ENCODE measurements around the gene TNFAIP2. TPM values are rescaled to one million over a fixed set of nuclear protein-coding genes. Genes with fewer than 3 reads are reported as not detected.

The TNFAIP2 gene
- total RNA-seq, 1 donor from 2014 or later = 720 TPM

DNA sequence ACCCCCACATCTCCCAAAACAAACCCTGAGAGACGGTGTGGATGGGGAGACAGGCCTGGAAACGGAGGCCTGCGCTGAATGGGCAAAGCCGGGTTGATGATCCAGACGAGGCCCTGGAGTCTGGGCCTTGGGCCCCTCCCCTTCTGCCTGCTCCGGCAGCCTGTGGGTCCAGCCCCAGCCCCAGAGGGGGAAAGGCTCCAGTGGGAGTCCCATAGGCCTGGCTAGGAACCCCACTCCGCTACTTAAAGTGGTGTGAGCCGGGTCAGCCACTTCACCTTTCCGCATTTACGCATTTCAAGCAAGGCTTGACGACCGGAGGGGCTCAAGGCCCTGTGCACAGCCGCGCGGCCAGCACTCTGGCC lies 695 bp upstream of the TNFAIP2 start:
- no peak for DNase-seq (ENCODE audit: low spot score)

DNA sequence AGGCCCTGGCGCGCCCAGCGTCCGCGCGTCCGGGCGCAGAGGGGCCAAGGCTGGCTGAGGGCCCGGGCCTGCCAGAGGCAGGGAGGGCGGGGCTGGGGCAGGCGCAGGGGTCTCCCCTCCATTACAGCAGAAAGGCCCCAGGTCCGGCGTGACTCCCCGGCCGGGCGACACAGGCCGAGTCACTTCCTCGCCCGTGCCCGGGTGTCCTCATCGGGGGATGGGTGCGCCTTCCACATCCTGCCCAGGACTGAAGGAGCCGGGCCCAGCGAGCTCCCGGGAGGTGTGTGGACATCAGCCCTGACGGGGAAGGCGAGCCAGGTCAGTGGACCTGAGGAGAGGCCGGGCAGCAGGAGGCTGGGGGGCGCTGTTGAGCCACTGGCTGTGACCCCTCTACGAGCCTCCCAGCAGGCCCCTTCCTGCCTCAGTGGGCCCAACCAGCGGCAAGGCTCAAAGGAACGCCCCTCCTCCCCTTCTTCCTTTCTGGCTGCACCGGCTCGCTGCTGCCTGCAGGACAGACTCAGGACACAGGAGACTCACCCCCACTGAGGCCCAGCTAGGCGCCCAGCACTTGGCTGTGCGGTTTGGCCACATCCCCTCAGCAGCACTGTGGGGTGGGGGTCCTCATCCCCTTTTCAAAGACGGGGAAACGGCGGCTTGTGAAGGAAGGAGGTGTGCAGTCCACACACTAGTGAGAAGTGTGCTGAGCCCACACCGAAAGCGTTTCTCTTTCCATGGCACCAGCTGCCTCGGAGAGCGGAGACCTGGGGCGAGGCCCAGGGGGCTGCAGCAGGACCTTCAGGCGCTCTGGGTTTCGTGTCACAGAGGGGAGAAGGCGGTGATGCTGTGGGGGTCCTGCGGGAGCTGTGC lies 606 bp downstream of the TNFAIP2 start:
- no peak for DNase-seq (ENCODE audit: low spot score)

DNA sequence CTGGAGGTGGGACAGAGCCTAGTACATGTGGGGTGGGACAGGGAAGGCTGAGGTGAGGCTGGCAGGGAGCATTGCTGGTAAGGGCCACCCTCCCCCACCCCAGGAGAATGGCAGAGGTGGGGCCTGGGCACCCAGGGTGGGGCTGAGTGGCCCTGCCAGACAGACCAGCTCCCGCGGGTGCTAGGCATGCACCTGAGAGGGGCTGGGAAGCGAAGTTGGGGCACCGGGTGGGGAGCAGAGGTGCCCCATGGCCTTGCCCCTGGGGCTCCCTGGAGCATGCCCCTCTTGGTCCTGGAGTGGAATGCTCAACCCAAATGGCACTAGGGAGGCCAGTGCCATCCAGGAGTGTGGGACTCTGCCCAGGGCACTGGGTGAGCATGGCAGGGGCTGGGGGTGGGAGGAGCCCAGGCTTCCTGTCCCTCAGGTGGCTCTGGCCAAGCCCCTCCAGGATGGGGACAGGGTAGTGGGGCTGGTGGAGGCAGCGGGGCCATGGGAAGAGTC lies 1.3 kb downstream of the TNFAIP2 start:
- no peak for DNase-seq (ENCODE audit: low spot score)

DNA sequence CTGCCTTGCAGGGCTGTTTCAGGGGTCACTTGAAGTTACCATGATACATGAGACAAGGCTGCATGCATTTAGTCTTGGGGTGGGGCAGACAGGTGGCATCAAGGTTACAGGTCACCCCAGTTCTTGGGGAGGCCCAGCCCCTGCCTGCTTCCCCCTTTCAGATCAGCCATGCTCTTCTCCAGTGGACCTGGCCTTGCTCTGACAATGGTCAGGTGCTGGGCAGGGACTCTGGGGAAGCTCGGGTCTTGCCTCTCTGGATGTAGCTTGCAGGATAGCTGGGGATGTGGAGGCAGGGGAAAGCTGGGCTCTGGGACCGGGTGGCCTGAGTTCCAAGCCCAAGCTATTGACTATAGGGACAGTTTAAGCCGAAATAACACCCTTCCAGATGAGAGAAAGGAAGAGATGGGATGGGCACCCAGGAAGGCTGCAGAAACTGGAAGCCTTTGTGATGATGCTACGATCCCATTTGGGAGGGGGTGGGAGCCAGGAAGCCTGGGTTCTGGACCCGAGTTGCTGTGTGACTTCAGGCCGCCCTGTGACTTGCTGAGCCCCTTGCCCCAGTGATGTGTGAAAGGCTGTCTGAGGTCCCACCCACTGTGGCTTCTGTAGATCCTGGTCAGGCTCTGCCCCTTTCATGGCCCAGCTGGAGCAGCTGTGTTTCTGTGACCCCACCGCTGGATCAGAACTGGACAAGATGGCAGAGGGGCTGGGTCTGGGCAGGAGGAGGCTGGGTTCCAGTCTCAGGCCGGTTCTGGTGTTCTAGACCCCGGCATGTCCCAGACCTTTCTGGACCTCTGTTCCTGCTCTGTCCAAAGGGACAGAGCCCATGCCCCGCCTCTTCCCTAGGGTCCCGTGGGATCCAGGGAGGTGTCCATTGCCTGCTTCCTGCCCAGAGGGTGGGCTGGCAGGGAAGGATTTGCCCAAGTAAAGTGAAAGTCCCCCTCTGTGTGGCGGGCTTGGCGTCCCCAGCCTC lies 2.1 kb downstream of the TNFAIP2 start:
- no peak for DNase-seq (ENCODE audit: low spot score)

DNA sequence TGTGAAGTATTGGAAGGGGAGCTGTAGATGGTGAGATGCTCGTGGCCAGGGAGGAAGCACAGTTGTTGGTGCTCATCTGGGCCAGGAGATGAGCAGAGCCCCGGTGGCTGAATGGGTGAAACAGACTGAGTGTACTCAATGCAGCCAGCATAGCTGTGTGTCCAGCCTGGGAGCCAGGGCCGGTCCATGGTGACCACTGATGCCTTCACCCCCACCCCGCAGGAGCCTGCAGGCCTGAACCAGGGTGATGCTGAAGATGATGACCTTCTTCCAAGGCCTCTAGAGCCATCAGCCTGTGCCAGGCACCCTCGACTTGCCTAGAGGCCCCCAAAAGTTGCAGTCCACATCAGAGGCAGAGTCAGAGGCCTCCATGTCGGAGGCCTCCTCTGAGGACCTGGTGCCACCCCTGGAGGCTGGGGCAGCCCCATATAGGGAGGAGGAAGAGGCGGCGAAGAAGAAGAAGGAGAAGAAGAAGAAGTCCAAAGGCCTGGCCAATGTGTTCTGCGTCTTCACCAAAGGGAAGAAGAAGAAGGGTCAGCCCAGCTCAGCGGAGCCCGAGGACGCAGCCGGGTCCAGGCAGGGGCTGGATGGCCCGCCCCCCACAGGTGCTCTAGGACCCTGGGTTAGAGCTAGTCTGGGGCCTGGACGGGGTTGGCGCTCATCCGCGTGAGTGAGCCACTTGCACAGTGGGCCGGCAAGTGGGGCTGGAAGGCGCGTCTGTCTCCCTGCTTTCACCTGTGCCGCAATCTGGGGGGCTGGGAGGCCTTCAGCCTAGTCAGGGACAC lies 3.0 kb downstream of the TNFAIP2 start:
- DNase-seq (ENCODE audit: low spot score) = no peak

DNA sequence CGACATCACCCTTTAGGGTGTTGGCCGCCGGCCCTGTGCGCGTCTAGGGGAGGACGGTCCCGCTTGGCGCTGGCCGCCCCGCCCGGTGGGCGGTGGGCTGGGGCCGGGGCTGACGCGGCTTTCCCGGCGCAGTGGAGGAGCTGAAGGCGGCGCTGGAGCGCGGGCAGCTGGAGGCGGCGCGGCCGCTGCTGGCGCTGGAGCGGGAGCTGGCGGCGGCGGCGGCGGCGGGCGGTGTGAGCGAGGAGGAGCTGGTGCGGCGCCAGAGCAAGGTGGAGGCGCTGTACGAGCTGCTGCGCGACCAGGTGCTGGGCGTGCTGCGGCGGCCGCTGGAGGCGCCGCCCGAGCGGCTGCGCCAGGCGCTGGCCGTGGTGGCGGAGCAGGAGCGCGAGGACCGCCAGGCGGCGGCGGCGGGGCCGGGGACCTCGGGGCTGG lies 3.6 kb downstream of the TNFAIP2 start:
- DNase-seq (ENCODE audit: low spot score) = no peak

DNA sequence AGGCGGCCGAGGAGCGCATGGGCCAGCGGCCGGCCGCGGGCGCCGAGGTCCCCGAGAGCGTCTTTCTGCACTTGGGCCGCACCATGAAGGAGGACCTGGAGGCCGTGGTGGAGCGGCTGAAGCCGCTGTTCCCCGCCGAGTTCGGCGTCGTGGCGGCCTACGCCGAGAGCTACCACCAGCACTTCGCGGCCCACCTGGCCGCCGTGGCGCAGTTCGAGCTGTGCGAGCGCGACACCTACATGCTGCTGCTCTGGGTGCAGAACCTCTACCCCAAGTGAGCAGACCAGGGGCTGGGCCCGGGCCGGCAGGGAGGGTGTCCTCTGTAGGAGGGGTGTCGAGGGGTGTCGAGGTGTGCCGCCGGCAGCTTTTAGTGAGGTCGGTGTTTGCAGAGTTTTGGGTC lies 4.1 kb downstream of the TNFAIP2 start:
- DNase-seq (ENCODE audit: low spot score) = no peak

DNA sequence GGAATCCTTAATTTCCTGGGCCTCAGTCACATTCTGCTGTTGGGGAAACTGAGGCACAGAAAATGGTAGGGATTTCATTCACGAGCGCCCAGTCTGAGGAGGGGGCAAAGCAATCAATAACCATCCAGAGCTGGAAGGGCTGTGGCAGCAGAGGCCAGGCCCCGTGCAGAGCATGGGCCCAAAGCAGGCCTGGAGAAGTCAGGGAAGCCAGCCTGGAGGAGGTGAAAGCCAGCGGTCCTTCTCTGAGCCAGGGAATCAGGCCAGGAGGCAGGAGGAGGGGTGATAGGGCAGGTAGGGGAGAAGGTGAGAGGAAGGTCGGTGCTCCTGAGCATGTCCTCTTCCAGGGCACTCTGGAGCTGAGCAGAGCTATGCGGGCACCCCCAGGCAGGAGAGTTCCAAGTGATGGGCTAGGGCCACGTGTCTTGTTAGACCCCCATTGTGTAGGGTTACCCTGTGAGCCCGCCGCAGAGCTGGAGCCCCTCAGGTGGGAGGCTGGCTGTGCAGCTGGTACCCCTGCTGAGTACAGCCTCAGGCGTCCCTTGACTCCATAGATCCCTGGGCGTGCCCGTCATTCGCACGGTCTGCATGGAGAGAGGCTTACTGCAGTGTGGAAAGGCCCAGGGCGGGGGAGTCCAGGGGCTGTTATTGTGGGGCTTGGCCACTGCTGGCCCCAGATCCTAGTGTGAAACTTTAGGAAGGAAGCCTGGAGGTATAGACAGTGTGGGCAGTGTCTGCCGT lies 4.8 kb downstream of the TNFAIP2 start:
- DNase-seq (ENCODE audit: low spot score) = no peak

DNA sequence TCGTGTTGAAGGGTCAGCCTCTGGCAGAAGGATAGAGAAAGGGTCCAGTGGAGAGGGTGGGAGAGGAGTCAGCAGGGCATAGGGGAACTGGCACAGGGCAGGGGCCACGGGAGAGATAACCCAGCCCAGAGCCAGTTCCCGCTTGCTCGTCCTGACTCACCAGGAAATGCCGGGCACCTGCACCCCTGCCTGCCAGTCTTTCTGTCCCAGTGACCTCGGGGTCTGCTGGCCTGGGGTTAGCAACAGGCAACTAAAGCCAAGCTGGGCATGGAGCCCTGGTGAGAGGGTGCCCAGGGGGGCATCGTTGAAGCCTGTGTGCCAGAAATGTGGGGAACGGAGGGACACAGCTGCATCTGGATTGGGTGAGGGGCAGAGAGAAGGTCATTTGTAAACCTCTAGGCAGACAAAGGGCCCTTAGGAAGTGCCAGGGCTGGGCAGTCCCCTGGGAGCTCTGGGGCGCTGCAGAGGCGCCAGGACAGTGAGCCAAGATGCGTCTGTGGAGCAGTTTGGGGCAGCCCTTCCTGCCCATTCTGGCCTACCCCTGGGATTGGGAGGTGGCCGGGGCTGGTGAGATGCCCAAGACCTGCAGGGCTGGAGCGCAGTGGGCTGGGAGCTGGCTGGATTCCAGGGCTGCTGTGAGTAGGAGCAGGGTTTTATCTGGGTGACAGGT lies 5.5 kb downstream of the TNFAIP2 start:
- peak; percentile 80 for DNase-seq (ENCODE audit: low spot score)

DNA sequence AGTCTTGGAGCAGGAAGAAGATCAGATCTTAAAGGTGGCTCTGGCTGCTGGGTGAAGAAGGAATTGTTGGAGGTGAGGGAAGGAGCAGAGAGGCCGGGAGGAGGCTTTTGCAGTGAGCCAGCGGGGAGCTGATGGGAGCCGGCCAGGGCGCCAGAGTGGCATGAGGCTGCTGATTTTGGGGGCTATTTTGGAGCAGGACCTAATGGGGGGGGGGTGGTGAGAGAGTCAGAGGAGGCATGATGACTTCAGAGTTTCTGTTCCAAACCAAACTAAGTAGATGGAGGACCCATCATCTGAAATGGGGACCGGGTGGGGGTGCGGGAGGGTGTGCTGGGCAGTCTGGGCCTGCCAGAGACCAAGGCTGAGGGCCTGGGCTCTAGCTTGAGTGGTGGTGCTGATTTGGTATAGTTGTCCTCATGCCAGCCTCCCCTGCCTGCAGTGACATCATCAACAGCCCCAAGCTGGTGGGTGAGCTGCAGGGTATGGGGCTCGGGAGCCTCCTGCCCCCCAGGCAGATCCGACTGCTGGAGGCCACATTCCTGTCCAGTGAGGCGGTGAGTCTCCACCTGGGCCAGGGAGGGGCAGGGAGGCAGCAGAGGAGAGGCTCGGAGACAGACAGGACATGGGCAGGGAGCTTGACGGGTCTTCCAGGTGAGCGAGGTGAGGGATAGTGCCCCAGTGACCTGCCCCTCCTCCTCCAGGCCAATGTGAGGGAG lies 6.2 kb downstream of the TNFAIP2 start:
- DNase-seq (ENCODE audit: low spot score) = no peak

DNA sequence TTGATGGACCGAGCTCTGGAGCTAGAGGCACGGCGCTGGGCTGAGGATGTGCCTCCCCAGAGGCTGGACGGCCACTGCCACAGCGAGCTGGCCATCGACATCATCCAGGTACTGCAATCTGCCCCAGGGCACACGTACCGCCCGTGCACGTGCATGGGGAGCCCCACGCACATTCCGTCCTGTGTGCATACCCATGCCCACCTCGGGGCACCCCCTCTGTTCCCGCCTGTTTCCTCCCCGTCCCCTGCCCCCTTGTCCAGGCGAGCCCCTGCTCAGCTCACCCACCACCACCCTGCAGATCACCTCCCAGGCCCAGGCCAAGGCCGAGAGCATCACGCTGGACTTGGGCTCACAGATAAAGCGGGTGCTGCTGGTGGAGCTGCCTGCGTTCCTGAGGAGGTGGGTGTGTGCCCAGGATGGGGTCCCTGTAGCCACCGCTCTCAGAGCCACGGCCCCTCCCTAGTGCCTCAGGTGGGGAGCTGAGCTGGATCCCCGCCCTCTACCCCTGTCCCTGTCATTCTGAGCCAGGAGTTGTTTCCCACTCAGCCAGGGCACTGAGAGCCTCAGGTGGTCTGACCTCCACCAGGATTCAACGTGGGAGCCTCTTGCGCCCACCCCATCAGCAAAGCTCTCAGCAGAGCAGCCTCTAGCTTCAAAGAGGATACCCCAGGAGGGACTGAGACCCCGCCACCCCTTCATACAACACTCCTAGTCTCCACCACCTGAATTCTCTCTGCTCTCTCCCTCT lies 6.9 kb downstream of the TNFAIP2 start:
- DNase-seq (ENCODE audit: low spot score) = no peak

DNA sequence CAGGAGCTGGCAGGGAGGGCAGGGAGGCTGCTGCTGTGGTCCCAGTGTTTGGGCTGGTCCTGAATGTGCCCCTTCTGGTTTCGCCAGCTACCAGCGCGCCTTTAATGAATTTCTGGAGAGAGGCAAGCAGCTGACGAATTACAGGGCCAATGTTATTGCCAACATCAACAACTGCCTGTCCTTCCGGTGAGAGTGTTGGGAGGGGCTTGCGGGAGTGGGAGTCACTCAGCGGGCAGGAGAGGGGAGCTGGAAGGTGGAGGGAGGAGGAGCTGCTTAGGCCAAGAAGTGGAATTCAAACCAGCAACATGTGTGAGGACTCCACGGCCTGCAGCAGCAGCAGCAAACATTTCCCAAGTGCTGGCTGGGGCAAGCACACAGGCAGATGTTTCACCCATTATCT lies 7.7 kb downstream of the TNFAIP2 start:
- peak; percentile 85 for DNase-seq (ENCODE audit: low spot score)

DNA sequence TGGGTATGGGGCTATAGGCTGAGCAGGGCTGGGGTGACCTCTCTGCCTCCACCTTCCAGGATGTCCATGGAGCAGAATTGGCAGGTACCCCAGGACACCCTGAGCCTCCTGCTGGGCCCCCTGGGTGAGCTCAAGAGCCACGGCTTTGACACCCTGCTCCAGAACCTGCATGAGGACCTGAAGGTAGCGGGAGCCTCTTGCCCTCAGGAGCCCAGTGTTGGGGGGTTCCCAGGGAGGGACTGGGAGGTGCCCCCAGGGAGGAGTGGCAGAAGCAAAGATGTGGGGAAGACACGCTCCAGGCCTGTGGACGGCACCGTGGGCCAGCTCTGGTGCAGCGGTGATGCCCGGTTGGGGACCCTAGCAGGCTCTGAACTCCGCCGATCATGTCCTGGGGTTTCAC lies 8.3 kb downstream of the TNFAIP2 start:
- DNase-seq (ENCODE audit: low spot score) = no peak

DNA sequence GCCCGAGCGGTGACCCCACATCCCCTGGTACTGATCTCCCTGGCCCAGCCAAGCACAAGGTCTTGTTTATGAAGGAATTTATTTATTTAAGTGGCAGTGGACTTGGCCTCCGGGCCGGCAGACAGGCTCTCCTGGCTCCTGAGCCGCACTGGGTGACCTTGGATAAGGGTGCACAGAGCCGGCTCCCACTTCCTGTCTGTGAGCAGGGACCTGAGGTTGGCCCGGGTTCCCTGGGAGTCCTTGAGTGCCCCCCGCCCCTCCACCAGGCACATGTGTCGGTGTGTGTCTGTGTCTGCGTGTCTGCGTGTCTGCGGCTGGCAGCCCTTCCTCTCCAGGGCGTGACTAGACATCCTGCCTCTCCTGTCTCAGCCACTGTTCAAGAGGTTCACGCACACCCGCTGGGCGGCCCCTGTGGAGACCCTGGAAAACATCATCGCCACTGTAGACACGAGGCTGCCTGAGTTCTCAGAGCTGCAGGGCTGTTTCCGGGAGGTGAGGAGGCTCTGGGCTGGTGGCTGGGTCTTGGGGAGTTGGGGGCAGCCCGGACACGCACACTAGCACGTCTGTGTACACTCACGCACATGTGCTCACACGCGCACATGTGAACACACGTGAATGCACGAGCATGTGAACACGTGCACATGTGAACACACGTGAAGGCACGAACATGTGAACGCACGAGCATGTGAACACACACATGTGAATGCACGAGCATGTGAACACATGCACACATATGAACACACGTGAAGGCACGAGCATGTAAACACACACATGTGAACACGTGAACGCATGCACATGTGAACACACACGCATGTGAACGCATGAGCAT lies 9.3 kb downstream of the TNFAIP2 start:
- no peak for DNase-seq (ENCODE audit: low spot score)

DNA sequence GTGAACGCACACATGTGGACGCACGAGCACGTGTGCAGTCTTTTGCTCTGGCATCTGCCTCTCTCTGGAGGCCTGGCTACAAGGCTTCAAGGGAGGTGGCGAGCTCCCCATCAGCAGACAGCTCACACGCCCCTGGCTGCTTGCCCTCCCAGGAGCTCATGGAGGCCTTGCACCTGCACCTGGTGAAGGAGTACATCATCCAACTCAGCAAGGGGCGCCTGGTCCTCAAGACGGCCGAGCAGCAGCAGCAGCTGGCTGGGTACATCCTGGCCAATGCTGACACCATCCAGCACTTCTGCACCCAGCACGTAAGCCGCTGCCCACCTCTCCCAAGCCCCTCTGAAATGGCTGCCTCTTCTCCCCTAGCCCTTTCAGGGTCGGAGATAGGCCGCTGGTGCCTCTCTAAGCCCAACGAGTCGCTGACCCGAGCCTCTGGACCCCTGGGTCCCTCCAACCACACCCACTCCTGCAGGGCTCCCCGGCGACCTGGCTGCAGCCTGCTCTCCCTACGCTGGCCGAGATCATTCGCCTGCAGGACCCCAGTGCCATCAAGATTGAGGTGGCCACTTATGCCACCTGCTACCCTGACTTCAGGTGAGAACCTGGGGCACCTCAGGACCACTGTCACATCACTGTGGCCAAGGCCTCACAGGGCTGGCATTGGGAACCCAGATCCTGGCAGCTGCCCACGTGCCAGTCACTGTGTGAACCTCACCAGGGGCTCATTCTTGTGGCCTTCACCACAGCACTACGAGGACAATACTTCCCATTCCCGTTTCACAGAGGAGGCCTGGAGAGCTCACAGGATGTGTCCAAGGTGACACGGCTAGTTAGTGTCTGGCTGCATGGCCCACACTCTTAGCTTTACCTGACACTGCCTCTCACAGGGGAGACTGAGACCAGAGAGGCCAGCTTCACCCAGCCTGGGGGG lies 10.2 kb downstream of the TNFAIP2 start:
- DNase-seq (ENCODE audit: low spot score) = no peak

DNA sequence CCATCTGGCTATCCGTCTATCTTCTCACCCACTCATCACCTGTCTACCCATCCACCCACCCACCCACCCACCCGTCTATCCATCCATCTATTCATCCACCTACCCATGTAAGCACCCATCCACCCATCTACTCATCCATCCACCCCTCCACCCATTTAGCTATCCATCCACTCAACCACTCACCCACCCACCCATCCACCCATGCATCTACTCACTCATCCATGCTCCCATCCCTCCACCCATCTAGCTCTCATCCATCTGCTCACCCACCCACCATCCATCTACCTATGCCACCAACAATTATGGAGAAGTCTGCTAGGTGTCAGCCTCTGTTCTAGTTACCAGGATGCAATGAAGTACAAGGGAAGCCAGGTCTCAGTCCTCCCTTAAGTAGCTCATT lies 11.1 kb downstream of the TNFAIP2 start:
- DNase-seq (ENCODE audit: low spot score) = no peak

DNA sequence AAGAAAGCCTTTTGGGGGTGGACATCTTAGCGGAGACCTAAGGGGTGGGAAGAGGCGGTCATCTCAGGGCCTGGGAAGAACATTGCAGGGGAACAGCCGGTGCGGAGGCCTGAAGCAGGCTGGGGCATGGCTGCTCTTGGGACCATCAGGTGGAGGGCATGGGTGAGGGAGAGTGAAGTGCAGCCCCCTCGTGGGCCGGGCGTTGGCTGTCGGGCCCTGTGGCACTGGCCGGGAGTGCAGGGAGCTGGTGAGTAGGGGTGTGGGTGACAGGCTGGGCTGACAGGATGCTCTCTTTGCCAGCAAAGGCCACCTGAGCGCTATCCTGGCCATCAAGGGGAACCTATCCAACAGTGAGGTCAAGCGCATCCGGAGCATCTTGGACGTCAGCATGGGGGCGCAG lies 11.7 kb downstream of the TNFAIP2 start:
- no peak for DNase-seq (ENCODE audit: low spot score)

All from ureter (tissue), 1 donor.